GM11168 (cell line): ENCODE results near the gene CHSY1.
"Not testable (repeated sequence)": the region's sequence is repeated elsewhere in the genome, so short reads cannot be mapped to it uniquely, and the experiment has no call there.

ENCODE experiments used
- in situ Hi-C: fragments of 300-500 bp; cut with MboI; formaldehyde crosslinking; loops from one replicate; pipeline ENCODE4 v1.12.0; 2022; ENCODE audit warnings: low sequenced_read_pairs; ENCODE audit not compliant: unreplicated experiment

Gene CHSY1

GRCh38 chr15:101128221-101129015, 123.4 kb downstream of the CHSY1 start:
- in situ Hi-C loops, result no loop called here

- in situ Hi-C loops, result no loop called here
Observed at GRCh38 chr15:101127506-101128076, 124.3 kb downstream of the CHSY1 start.

GRCh38 chr15:101126618-101127505, 125.0 kb downstream of the CHSY1 start:
- in situ Hi-C loops, result no loop called here

- in situ Hi-C loops, result not testable (repeated sequence)
Observed at GRCh38 chr15:101125881-101126428, 125.9 kb downstream of the CHSY1 start.
